ENCODE data around the gene AGPAT4.

DNA sequence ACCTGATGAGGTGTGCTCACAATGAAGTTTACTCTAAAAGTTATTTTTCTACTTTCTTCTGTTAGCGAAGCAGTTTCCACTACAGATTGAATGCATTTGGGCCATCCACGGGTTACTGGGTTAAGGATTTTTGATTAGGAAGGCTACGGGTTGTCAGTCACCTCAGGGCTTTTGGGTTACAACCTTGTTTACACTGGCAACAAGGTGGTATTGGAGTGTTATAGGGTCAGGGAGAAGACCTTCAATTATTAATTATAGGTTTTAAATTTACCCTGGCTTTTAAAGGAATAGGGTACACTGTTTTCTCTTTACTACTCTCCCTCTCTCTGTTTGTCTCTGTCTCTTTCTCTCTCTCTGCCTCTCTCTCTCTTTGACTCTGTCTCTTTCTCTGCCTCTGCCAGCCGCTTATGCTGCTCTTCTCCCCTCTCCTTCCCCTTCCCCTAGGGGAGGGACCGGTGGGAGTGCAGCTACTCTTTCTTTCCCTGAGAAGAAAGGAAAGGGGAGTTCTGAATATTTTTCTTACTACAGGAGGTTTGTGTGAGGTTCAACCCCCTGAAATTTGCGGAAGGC is 40.2 kb upstream of the AGPAT4 start:
- TF ChIP-seq, protein P1, sequence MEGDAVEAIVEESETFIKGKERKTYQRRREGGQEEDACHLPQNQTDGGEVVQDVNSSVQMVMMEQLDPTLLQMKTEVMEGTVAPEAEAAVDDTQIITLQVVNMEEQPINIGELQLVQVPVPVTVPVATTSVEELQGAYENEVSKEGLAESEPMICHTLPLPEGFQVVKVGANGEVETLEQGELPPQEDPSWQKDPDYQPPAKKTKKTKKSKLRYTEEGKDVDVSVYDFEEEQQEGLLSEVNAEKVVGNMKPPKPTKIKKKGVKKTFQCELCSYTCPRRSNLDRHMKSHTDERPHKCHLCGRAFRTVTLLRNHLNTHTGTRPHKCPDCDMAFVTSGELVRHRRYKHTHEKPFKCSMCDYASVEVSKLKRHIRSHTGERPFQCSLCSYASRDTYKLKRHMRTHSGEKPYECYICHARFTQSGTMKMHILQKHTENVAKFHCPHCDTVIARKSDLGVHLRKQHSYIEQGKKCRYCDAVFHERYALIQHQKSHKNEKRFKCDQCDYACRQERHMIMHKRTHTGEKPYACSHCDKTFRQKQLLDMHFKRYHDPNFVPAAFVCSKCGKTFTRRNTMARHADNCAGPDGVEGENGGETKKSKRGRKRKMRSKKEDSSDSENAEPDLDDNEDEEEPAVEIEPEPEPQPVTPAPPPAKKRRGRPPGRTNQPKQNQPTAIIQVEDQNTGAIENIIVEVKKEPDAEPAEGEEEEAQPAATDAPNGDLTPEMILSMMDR (IDR thresholded peaks at IDR 0.05) = no peak
- TF ChIP-seq SMC3 (IDR thresholded peaks at IDR 0.05) (no peak), EP300 (IDR thresholded peaks at IDR 0.05) (no peak), CHD4 (IDR thresholded peaks at IDR 0.05; ENCODE audit: borderline replicate concordance) (no peak), RAD21 (conservative IDR thresholded peaks at IDR 0.05 in 1 of 2, IDR thresholded peaks at IDR 0.05 in 1 of 2) (no peak), NPAS2 (CRISPR knock-in tag; IDR thresholded peaks at IDR 0.05; ENCODE audit: borderline replicate concordance) (no peak), TP53 (CRISPR knock-in tag; IDR thresholded peaks at IDR 0.05) (no peak), POLR2A (IDR thresholded peaks at IDR 0.05; ENCODE audit: low read length) (no peak)
- TF ChIP-seq, protein P2, sequence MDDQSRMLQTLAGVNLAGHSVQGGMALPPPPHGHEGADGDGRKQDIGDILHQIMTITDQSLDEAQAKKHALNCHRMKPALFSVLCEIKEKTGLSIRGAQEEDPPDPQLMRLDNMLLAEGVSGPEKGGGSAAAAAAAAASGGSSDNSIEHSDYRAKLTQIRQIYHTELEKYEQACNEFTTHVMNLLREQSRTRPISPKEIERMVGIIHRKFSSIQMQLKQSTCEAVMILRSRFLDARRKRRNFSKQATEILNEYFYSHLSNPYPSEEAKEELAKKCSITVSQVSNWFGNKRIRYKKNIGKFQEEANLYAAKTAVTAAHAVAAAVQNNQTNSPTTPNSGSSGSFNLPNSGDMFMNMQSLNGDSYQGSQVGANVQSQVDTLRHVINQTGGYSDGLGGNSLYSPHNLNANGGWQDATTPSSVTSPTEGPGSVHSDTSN (IDR thresholded peaks at IDR 0.05) = no peak
- TF ChIP-seq, protein P3, sequence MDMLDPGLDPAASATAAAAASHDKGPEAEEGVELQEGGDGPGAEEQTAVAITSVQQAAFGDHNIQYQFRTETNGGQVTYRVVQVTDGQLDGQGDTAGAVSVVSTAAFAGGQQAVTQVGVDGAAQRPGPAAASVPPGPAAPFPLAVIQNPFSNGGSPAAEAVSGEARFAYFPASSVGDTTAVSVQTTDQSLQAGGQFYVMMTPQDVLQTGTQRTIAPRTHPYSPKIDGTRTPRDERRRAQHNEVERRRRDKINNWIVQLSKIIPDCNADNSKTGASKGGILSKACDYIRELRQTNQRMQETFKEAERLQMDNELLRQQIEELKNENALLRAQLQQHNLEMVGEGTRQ (IDR thresholded peaks at IDR 0.05) = no peak

Data from A549 (cell line).